Epithelial cell of prostate (primary cell): ENCODE measurements around the gene CFAP161.
"Not testable (repeated sequence)": the region's sequence is repeated elsewhere in the genome, so short reads cannot be mapped to it uniquely, and the experiment has no call there.

Source experiments
- DNase-seq: peaks from one replicate; pipeline ENCODE4 v3.0.0-alpha.2; 2011; ENCODE audit warnings: low read depth, low spot score
- H3K27ac ChIP-seq: fragments of 450-650 bp; 2 replicates; pipeline ENCODE4 v1.5.1; 2017; ENCODE audit warnings: mild to moderate bottlenecking

CFAP161 gene

GRCh38 chr15:81106560-81106959 lies 27.5 kb upstream of the CFAP161 start:
- H3K27ac ChIP-seq: no peak overlapping the region
- peak; percentile 18 for DNase-seq

DNA sequence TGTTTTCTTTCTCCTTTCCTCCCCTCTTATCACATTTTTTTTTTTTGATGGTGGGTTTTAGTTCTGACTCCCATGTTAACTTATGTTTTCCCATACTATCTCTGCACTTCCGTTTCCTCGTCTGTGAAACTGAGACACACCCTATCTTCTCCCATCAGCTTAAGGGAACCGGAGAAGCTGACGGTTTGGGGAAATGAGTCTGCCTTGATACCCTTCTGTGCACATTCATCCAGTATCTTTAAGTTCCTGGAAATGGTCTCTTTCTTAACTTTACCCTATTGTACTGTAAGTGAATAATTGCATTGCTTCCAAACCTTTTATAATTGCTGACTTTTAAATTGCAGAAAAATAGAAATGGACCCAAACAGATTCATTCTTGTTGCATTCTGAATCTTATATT lies 26.2 kb upstream of the CFAP161 start:
- no peak for DNase-seq
- no peak overlapping the region for H3K27ac ChIP-seq

DNA sequence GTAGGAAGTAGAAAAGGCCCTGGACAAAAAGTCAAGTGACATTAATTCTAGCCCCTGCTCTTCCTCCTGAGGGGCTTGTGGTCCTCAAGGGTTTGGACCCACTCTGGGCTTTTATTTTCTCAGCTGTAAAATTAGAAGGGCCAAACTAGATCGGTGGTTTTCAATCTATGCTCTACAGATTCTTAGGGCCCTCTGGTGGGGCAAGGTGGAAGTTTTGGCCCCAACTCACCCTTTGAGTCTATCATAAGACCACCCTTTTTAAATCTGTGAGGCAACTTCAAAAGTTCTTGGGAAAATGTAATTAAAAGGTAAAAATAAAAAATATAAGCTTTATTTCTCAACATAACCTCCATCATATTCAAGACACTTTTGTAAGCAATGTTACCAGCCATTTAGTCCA lies 25.6 kb upstream of the CFAP161 start:
- H3K27ac ChIP-seq: no peak overlapping the region
- DNase-seq: no peak

DNA sequence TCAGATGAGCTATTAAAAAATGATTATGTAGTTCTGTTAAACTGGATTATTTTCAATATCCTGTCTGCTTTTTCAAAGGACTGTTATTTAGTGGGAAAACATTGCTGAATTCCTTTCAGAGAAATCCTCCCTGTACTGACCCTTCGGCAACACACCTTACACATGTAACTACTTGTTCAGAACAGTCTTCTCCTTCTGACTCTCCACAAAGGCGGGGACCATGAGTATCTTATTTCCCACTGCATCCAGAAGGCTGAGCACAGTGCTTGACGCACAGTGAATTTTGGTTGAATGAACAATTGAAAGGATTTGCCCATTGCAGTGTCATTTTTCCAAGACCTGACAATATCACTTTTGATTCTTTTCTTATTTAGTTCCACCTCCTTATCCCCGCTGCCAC lies 23.1 kb upstream of the CFAP161 start:
- H3K27ac ChIP-seq: peak overlapping the region; percentile 85
- peak; percentile 69 for DNase-seq

DNA sequence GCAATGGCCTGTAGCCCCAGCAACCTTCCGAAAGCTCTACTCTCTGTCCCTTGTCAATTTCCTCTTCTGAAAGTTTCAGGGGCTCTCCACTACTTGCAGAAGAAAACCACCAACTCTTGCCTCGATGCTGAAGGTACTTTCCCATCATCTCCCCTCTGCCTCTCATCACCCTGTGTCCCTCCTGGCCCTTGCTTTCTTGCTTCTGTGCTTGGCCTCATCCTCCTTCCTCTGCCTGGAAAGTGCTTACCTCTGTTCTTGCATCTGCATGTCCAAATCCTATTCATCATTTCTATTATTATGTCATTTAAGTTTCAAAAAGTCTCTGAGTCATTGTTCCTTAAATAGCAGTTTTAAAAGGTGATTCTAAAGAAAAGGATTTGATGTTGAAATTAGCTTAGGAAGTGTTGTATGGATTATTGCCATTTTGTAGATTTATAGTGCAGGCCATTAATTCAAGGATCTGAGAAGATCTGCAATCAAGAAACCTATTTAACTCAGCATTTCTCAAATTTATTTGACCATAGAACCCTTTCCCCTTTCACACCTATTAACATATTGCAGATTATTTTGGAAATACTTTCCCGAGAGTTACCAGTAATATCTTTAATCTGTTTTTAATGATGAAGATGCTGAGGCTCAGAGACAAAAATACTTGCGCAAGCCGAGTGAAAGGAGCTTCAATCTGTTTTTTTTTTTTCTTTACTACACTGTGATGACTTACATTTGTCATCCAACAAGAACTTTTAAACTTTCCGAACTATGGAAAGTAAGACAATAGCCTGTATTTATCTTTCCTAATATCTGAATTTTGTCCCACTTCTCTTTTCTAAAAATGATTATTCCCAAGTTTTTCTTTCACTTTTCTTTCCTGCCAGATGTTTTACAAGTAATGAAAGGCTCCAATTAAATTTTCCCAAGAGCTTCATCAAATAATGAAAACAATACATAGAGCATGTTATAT lies 22.3 kb upstream of the CFAP161 start:
- peak; percentile 39 for DNase-seq

GRCh38 chr15:81113204-81113657 lies 20.8 kb upstream of the CFAP161 start:
- peak overlapping the region; percentile 11 for H3K27ac ChIP-seq
- DNase-seq: no peak

More for the DNA sequence above, 22.3 kb upstream of the CFAP161 start:
- peak overlapping the region; percentile 85 for H3K27ac ChIP-seq

DNA sequence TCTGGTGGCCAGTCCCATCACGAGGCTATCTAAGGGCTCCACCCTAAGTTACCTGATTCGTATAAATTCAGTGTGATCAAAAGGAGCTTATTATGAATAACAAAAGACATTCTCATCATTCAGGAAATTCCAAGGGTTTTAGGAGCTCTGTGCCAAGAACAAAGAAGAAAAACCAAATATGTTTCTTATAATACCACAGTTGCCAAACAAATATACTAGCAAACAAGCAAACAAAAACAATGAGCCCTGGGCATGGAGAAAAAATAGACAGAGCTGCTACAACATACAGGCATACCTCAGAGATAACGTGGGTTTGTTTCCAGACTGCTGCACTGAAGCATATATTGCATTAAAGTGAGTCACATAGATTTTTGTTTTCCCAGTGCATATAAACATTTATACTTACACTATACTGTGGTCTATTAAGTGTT lies 20.2 kb upstream of the CFAP161 start:
- no peak for DNase-seq
- H3K27ac ChIP-seq: peak overlapping the region; percentile 11

GRCh38 chr15:81115054-81115939 lies 18.8 kb upstream of the CFAP161 start:
- DNase-seq: no peak

GRCh38 chr15:81117136-81117535 lies 16.9 kb upstream of the CFAP161 start:
- DNase-seq: no peak

More at GRCh38 chr15:81115054-81115939, 18.8 kb upstream of the CFAP161 start:
- H3K27ac ChIP-seq: no peak overlapping the region

GRCh38 chr15:81117581-81117980 lies 16.5 kb upstream of the CFAP161 start:
- H3K27ac ChIP-seq: no peak overlapping the region
- DNase-seq: no peak

More at GRCh38 chr15:81117136-81117535, 16.9 kb upstream of the CFAP161 start:
- peak overlapping the region; percentile 89 for H3K27ac ChIP-seq

DNA sequence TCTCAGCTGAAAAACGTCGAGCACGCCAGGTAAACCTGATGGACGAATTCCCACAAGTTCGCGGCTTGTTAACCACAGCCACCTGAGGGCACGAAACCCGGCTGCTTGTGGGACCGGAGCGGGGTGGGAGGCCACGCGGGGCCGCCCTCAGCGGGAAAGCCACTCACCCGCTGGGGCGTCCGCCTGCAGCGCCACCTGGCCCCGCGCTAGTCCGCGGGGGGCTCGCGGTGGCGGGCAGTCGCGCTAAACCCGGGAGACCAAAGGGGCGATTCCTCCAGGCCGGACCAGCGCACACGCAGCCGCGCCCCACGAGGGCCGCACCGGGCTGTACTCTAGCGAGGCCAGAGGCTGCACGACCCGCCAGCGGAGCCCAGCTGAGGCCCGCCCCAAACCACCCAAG lies 15.7 kb upstream of the CFAP161 start:
- no peak for DNase-seq
- H3K27ac ChIP-seq: no peak overlapping the region

DNA sequence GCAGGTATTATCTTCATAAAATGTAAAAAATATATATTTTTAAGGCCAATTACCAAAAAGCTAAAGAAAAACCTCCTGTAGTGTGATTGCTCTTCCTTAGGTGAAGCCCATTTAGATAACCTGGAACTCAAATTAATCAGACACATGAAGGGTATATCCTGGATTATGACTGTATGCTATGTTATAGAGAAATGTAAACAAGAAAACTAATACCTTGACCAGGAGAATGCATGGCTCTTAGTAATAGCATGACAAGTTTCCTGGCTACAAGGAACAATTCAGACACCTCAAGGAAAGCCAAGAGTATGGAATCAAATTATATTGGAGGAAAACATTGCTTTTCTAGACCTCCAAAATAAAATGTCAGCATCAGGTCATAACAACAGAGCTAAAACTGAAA lies 14.0 kb upstream of the CFAP161 start:
- DNase-seq: no peak
- H3K27ac ChIP-seq: peak overlapping the region; percentile 3

DNA sequence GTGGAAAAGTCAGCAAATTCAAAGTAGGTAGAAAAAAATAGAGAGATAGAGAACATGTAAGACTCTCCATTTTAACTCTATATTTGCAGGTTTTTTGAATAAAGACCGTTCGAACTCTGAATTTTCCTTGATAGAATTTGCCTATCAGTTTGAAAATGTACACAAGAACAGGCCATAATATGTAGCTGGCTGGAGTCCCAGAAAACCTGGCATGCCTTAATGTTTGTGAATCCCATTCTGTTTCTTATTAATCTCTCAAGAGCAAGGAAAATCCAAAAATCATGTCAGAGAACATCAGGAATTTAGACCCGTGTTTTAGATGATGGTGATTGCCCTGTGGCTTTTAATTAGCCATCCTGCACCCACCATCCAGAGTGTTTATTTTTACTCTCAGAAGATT lies 7.2 kb upstream of the CFAP161 start:
- no peak for DNase-seq
- H3K27ac ChIP-seq: no peak overlapping the region

- DNase-seq, H3K27ac ChIP-seq: not testable (repeated sequence)
These were observed 7.4 kb downstream of the CFAP161 start for GRCh38 chr15:81141478-81141877.

- DNase-seq: no peak
These were observed 11.9 kb downstream of the CFAP161 start for GRCh38 chr15:81146006-81146405.

DNA sequence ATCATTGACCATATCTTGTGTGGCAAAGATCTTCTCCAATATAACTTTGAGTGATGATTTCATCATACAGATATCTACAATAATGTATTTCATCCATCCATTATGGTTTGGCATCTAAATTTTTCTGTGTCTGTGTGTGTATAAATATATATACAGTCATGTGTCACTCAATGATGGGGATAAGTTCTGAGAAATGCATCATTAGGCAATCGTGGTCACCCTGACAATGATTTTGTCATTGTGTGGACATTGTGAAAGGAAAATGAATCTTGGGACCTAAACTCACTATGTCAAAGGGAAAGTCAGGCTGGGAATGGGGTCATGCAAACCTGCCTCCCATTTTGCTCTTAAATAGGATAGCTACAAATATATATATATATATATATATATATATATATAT lies 12.4 kb downstream of the CFAP161 start:
- H3K27ac ChIP-seq: no peak overlapping the region
- DNase-seq: no peak

More at GRCh38 chr15:81146006-81146405, 11.9 kb downstream of the CFAP161 start:
- H3K27ac ChIP-seq: no peak overlapping the region

DNA sequence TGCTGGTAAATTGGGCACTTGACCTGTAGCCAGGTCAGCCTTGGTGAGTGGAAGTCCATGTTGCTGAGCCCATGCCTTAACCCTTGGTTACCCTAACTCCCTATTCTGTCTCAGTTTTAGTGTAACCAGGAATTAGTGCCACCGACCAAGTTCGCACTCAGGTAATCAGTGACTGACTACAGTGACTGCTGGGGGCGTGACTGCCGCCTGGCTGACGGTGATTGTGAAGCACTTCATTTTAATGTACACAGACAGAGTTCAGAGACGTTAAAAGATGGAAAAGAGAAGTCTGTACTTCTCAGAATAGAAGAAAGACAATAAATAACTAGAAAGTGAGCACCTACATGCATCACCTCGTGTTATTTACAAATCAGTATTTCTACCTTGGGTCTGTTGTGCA lies 17.3 kb downstream of the CFAP161 start:
- no peak overlapping the region for H3K27ac ChIP-seq
- DNase-seq: no peak

- no peak overlapping the region for H3K27ac ChIP-seq
- no peak for DNase-seq
These were observed 18.3 kb downstream of the CFAP161 start for GRCh38 chr15:81152339-81152738.

GRCh38 chr15:81152799-81153198 lies 18.7 kb downstream of the CFAP161 start:
- H3K27ac ChIP-seq: no peak overlapping the region
- no peak for DNase-seq

- no peak for DNase-seq
- H3K27ac ChIP-seq: no peak overlapping the region
These were observed 21.5 kb downstream of the CFAP161 start for GRCh38 chr15:81155375-81156218.
